ENCODE data around the gene TBC1D17.

The TBC1D17 gene

GRCh38 chr19:49875857-49876421 lies 1.6 kb upstream of the TBC1D17 start:
- DNase-seq (ENCODE audit: low read depth in 1 of 2, low spot score in 1 of 2) = peak in 1 of 2 donors; percentile 41

GRCh38 chr19:49876422-49877019 lies 981 bp upstream of the TBC1D17 start:
- DNase-seq (ENCODE audit: low read depth in 1 of 2, low spot score in 1 of 2) = peak; percentile 94 to 96

- DNase-seq (ENCODE audit: low read depth in 1 of 2, low spot score in 1 of 2) = peak; percentile 94 to 98
These were observed 609 bp downstream of the TBC1D17 start for GRCh38 chr19:49877879-49878743.

- DNase-seq (ENCODE audit: low read depth in 1 of 2, low spot score in 1 of 2) = no peak
These were observed 1.2 kb downstream of the TBC1D17 start for GRCh38 chr19:49878744-49879070.

GRCh38 chr19:49879243-49879963 lies 1.9 kb downstream of the TBC1D17 start:
- DNase-seq (ENCODE audit: low read depth in 1 of 2, low spot score in 1 of 2) = no peak

- no peak for DNase-seq (ENCODE audit: low read depth in 1 of 2, low spot score in 1 of 2)
These were observed 2.8 kb downstream of the TBC1D17 start for GRCh38 chr19:49880162-49880869.

- no peak for DNase-seq (ENCODE audit: low read depth in 1 of 2, low spot score in 1 of 2)
These were observed 3.7 kb downstream of the TBC1D17 start for GRCh38 chr19:49881186-49881585.

GRCh38 chr19:49881672-49882394 lies 4.3 kb downstream of the TBC1D17 start:
- DNase-seq (ENCODE audit: low read depth in 1 of 2, low spot score in 1 of 2) = no peak

GRCh38 chr19:49882643-49883042 lies 5.1 kb downstream of the TBC1D17 start:
- no peak for DNase-seq (ENCODE audit: low read depth in 1 of 2, low spot score in 1 of 2)

GRCh38 chr19:49883094-49883493 lies 5.6 kb downstream of the TBC1D17 start:
- DNase-seq (ENCODE audit: low read depth in 1 of 2, low spot score in 1 of 2) = no peak

GRCh38 chr19:49884109-49884508 lies 6.6 kb downstream of the TBC1D17 start:
- DNase-seq (ENCODE audit: low read depth in 1 of 2, low spot score in 1 of 2) = no peak

- DNase-seq (ENCODE audit: low read depth in 1 of 2, low spot score in 1 of 2) = no peak
These were observed 7.3 kb downstream of the TBC1D17 start for GRCh38 chr19:49884760-49885159.

GRCh38 chr19:49887037-49887664 lies 9.6 kb downstream of the TBC1D17 start:
- DNase-seq (ENCODE audit: low read depth in 1 of 2, low spot score in 1 of 2) = no peak

GRCh38 chr19:49887665-49888509 lies 10.4 kb downstream of the TBC1D17 start:
- no peak for DNase-seq (ENCODE audit: low read depth in 1 of 2, low spot score in 1 of 2)

GRCh38 chr19:49888510-49888824 lies 11.0 kb downstream of the TBC1D17 start:
- DNase-seq (ENCODE audit: low read depth in 1 of 2, low spot score in 1 of 2) = no peak

- no peak for DNase-seq (ENCODE audit: low read depth in 1 of 2, low spot score in 1 of 2)
These were observed 11.7 kb downstream of the TBC1D17 start for GRCh38 chr19:49889038-49889686.

- DNase-seq (ENCODE audit: low read depth in 1 of 2, low spot score in 1 of 2) = peak; percentile 50 to 66
These were observed 12.3 kb downstream of the TBC1D17 start for GRCh38 chr19:49889687-49890348.

All from stimulated activated CD4-positive, alpha-beta T cell treated with anti-CD3 and anti-CD28 coated beads, Interleukin-15, amount 100 ng/mL, for 1 hour (primary cell).